Panc1 (cell line): ENCODE measurements around the gene ZDHHC14. TPM values are rescaled to one million over a fixed set of nuclear protein-coding genes. Genes with fewer than 3 reads are reported as not detected.

Source experiments
- ATAC-seq: fragments of 200-7000 bp; cut with Tn5 transposase; 2 replicates; pipeline ENCODE4 v1.9.1; 2020; ENCODE audit warnings: mild to moderate bottlenecking, moderate library complexity
- Bru-seq: library from RNA; stranded (reverse); fragments of 400-500 nt; gene quantifications from one replicate; lab custom pipeline; 2021; lab: Mats Ljungman, UMichigan
- BruChase-seq, 2 experiments: library from RNA; stranded (reverse); fragments of 400-500 nt; gene quantifications; one replicate each; lab custom pipeline; 2021; lab: Mats Ljungman, UMichigan
- BruUV-seq: library from RNA; stranded (reverse); fragments of 400-500 nt; replicated peaks from 2 replicates; lab custom pipeline; 2021; lab: Mats Ljungman, UMichigan
- CTCF ChIA-PET: fragments of 300-600 bp; sonication (Branson Sonifier 250); formaldehyde crosslinking; loops from one replicate; lab custom pipeline; 2022; ENCODE audit warnings: antibody characterized with exemption; lab: Charles Lee
- POLR2A ChIA-PET: fragments of 300-600 bp; sonication (Branson Sonifier 250); formaldehyde crosslinking; loops from one replicate; lab custom pipeline; 2022; ENCODE audit warnings: antibody characterized with exemption; lab: Charles Lee
- DNase-seq: peaks from one replicate; pipeline ENCODE4 v3.0.0-alpha.2; 2010; ENCODE audit warnings: low read depth, low spot score
- H3K27ac ChIP-seq: 2 replicates; pipeline ENCODE4 v1.5.1; 2011; ENCODE audit warnings: mild to moderate bottlenecking, low read length, inconsistent platforms
- H3K27me3 ChIP-seq: fragments of 200-500 bp; sonication (Bioruptor generic); 2 replicates; pipeline ENCODE4 v1.6.0; 2014; ENCODE audit warnings: low read length, inconsistent platforms; ENCODE audit not compliant: control insufficient read depth, insufficient read depth
- H3K36me3 ChIP-seq: fragments of 200-500 bp; sonication (Bioruptor generic); 2 replicates; pipeline ENCODE4 v1.5.1; 2014; ENCODE audit warnings: inconsistent platforms, mild to moderate bottlenecking, low read length, moderate library complexity; ENCODE audit not compliant: control insufficient read depth, insufficient read depth
- H3K4me1 ChIP-seq: 2 replicates; pipeline ENCODE4 v1.5.1; 2011; ENCODE audit warnings: inconsistent platforms, mild to moderate bottlenecking, low read length, moderate library complexity; ENCODE audit not compliant: control insufficient read depth, insufficient read depth
- H3K4me3 ChIP-seq, 2 experiments: 2 replicates each; pipeline ENCODE4 v1.5.1; 2011 to 2012; ENCODE audit warnings: low read depth in 2 of 2, low read length in 2 of 2, mild to moderate bottlenecking in 2 of 2, inconsistent platforms in 1 of 2, moderate library complexity in 1 of 2
- H3K9me3 ChIP-seq: fragments of 200-500 bp; sonication (Bioruptor generic); 2 replicates; pipeline ENCODE4 v1.5.1; 2014; ENCODE audit warnings: low read depth, mild to moderate bottlenecking, inconsistent platforms, low read length, moderate library complexity; ENCODE audit not compliant: control insufficient read depth, insufficient read depth
- POLR2AphosphoS5 ChIP-seq: IDR thresholded peaks from 2 replicates; pipeline ENCODE4 v1.6.1; 2012; ENCODE audit warnings: mild to moderate bottlenecking, low read depth, low read length, moderate library complexity
- SIN3A ChIP-seq: IDR thresholded peaks from 2 replicates; pipeline ENCODE4 v1.6.1; 2012; ENCODE audit warnings: low read depth, mild to moderate bottlenecking, low read length, moderate library complexity, borderline replicate concordance; ENCODE audit not compliant: insufficient read depth
- TCF7L2 ChIP-seq: IDR thresholded peaks from 2 replicates; pipeline ENCODE4 v1.6.1; 2011; ENCODE audit warnings: mild to moderate bottlenecking, low read depth, low read length, inconsistent platforms
- in situ Hi-C: cut with HindIII; loops from 2 replicates; pipeline ENCODE4 v1.10.0; 2016; ENCODE audit warnings: low sequenced_read_pairs, low pct_unique_long_range_greater_than_20kb
- intact Hi-C: fragments of 100-400 bp; cut with micrococcal nuclease; formaldehyde crosslinking; loops from one replicate; pipeline ENCODE4 v1.10.0; 2022; ENCODE audit not compliant: unreplicated experiment
- long read RNA-seq: library from polyadenylated mRNA; unstranded; transcript quantifications from one replicate; pipeline ENCODE4 v2.0.0, GENCODE V29; 2021; ENCODE audit not compliant: unreplicated experiment
- polyA plus RNA-seq: library from polyadenylated mRNA; unstranded; fragments of >200 nt; gene quantifications from one replicate; pipeline ENCODE4 v1.2.1, GENCODE V29; 2012; ENCODE audit warnings: missing spikeins; ENCODE audit not compliant: insufficient read length
- total RNA-seq: library from RNA; stranded (reverse); gene quantifications from one replicate; pipeline ENCODE4 v1.2.1, GENCODE V29; 2021; ENCODE audit not compliant: unreplicated experiment
- TF ChIP-seq, protein P1 (sequence below), 2 experiments: IDR thresholded peaks; 2 replicates each; pipeline ENCODE4 v1.6.1; 2011 to 2012; ENCODE audit warnings: low read depth in 2 of 2, control low read depth in 1 of 2, low read length in 1 of 2, mild to moderate bottlenecking in 1 of 2, moderate library complexity in 1 of 2; ENCODE audit not compliant: insufficient read depth in 1 of 2
- TF ChIP-seq, protein P2 (sequence below): fragments of 450-650 bp; IDR thresholded peaks from 2 replicates; pipeline ENCODE4 v1.5.1; 2017; ENCODE audit warnings: mild to moderate bottlenecking

ZDHHC14 gene
- total RNA-seq (19.9 TPM), Bru-seq, nascent RNA (percentile 65 among the genes with signal in this experiment), BruChase-seq, experiment 1, labeled RNA remaining after a 2-hour chase (percentile 66 among the genes with signal in this experiment), BruChase-seq, experiment 2, labeled RNA remaining after a 6-hour chase (percentile 67 among the genes with signal in this experiment)
- polyA plus RNA-seq, result 21.3 TPM
- long read RNA-seq, full-length matches to known transcripts, result 17 of 62 reads
- long read RNA-seq, partial matches to known transcripts, result 37 of 62 reads
- long read RNA-seq, other reads (novel, unspliced or antisense), result 8 of 62 reads

DNA sequence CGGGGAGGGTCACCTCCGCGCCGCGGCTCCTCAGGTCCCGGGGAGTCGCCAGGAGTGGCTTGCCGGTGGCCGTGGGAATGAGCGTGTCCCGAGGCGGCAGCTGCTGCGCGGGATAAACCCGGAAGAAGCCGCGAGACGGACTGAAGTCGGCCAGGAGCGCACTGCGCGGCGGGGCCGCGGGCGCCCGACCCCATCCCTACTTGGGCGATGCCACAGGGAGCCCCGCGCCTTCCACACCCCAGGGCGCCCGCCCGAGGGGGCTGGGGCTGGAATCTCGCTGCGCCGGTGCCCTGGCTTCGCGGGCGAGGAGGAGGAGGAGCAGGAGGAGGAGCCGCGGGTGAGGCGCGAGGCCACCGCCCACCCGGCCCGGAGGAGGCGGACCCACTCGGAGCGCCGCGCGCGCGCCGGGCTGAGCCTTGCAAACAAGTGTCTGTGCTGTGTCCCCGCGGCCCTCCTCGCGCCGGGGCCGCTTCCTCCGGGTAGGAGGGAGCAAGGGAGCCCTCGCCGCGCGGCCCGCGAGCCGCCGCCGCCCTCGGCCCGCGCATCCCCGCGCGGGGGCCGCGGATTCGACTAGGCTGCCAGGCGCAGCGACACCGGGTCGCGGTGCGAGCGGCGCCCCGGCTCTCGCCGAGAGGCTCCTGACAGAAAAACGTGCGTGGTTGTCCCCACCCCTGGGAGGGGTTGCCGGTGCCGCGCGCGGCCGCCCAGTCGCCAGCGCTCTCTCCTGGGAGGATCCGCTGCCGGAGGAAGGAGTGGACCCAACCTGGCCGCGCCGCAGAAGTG lies at the start of gene ZDHHC14:
Gene ZDHHC14 (plus strand): TSS at position 412 of the 783 bp plus-strand sequence.
- no peaks in the 10 kb centered on the region for H3K27me3 ChIP-seq
- H3K27ac ChIP-seq, result peak within 1 kb of the TSS; percentile 91
- peak within 1 kb of the TSS; percentile 68 to 88 for H3K4me3 ChIP-seq
- DNase-seq (no peak), ATAC-seq (peak; percentile 86)
- intact Hi-C loops (loop anchor here (5.0 to 10.0 kb wide), 2 partner anchors 214 to 286 kb away; no protein-coding TSS in a partner anchor), in situ Hi-C loops (no loop called here)
- no peaks in the 10 kb centered on the region for H3K9me3 ChIP-seq
- ChIA-PET CTCF (no interaction called here), POLR2A (no interaction called here)
- no TSS peak for BruUV-seq
- no peaks in the 10 kb centered on the region; the same call in 1 of the 2 replicates for H3K36me3 ChIP-seq
- peaks cover 22% of the 10 kb centered on the region for H3K4me1 ChIP-seq
- TF ChIP-seq, protein P1, sequence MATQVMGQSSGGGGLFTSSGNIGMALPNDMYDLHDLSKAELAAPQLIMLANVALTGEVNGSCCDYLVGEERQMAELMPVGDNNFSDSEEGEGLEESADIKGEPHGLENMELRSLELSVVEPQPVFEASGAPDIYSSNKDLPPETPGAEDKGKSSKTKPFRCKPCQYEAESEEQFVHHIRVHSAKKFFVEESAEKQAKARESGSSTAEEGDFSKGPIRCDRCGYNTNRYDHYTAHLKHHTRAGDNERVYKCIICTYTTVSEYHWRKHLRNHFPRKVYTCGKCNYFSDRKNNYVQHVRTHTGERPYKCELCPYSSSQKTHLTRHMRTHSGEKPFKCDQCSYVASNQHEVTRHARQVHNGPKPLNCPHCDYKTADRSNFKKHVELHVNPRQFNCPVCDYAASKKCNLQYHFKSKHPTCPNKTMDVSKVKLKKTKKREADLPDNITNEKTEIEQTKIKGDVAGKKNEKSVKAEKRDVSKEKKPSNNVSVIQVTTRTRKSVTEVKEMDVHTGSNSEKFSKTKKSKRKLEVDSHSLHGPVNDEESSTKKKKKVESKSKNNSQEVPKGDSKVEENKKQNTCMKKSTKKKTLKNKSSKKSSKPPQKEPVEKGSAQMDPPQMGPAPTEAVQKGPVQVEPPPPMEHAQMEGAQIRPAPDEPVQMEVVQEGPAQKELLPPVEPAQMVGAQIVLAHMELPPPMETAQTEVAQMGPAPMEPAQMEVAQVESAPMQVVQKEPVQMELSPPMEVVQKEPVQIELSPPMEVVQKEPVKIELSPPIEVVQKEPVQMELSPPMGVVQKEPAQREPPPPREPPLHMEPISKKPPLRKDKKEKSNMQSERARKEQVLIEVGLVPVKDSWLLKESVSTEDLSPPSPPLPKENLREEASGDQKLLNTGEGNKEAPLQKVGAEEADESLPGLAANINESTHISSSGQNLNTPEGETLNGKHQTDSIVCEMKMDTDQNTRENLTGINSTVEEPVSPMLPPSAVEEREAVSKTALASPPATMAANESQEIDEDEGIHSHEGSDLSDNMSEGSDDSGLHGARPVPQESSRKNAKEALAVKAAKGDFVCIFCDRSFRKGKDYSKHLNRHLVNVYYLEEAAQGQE (IDR thresholded peaks at IDR 0.05; ENCODE audit: insufficient read depth in 1 of 2, low read depth in 2 of 2, low read length in 1 of 2), result no peak
- no peak for TF ChIP-seq TCF7L2
- TF ChIP-seq POLR2AphosphoS5, result peak; percentile 78; the same call in 1 of the 2 replicates
- TF ChIP-seq, protein P2, sequence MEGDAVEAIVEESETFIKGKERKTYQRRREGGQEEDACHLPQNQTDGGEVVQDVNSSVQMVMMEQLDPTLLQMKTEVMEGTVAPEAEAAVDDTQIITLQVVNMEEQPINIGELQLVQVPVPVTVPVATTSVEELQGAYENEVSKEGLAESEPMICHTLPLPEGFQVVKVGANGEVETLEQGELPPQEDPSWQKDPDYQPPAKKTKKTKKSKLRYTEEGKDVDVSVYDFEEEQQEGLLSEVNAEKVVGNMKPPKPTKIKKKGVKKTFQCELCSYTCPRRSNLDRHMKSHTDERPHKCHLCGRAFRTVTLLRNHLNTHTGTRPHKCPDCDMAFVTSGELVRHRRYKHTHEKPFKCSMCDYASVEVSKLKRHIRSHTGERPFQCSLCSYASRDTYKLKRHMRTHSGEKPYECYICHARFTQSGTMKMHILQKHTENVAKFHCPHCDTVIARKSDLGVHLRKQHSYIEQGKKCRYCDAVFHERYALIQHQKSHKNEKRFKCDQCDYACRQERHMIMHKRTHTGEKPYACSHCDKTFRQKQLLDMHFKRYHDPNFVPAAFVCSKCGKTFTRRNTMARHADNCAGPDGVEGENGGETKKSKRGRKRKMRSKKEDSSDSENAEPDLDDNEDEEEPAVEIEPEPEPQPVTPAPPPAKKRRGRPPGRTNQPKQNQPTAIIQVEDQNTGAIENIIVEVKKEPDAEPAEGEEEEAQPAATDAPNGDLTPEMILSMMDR, result no peak
- peak; percentile 46; the same call in 1 of the 2 replicates for TF ChIP-seq SIN3A

DNA sequence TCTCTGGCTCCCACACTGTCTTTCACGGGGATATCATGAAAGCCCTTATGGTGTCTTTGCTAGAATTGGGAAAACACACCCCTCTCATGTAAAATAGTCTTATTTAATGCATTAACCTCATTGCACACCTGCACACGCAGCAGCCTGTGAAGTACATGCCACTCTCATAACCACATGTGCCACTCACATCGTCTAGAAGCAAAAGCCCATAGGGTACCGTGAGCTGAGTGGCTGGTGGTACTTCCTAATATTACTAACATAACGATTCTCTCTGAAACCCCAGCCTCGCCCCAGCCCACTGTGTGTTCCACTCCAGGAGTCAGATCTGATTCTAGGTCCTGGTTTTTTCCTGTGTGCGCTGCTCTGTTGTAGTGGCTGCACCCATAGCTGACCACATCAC lies 48.2 kb upstream of the ZDHHC14 start:
- ATAC-seq (no peak), DNase-seq (no peak)
- no peak overlapping the region for H3K4me3 ChIP-seq
- in situ Hi-C loops (no loop called here), intact Hi-C loops (no loop called here)
- CTCF ChIA-PET, result no interaction called here
- no peak for TF ChIP-seq SIN3A
- TF ChIP-seq, protein P2, result no peak
- no peak for TF ChIP-seq TCF7L2
- TF ChIP-seq POLR2AphosphoS5, result no peak
- TF ChIP-seq, protein P1 (IDR thresholded peaks at IDR 0.05; ENCODE audit: insufficient read depth in 1 of 2, low read depth in 2 of 2, low read length in 1 of 2), result no peak
- peaks cover 6% of the 10 kb centered on the region; the same call in 1 of the 2 replicates for H3K4me1 ChIP-seq
- POLR2A ChIA-PET, result interaction anchor here (0.6 to 2.2 kb wide), 2 partner anchors 10 to 47 kb away, joined by 4 read pairs; partner anchors contain the start of gene TMEM242
- no peaks in the 10 kb centered on the region for H3K27me3 ChIP-seq
- BruUV-seq, result no TSS peak
- no peaks in the 10 kb centered on the region; the same call in 1 of the 2 replicates for H3K36me3 ChIP-seq
- H3K9me3 ChIP-seq, result no peaks in the 10 kb centered on the region
- no peak overlapping the region for H3K27ac ChIP-seq
